Activated gamma-delta T cell treated with Interleukin-2 at 50 U/mL for 16 hours (primary cell): ENCODE data around the gene ZNF772.

Experiments
- DNase-seq: peaks from one replicate; pipeline ENCODE4 v3.0.0-alpha.2; 2020

Gene ZNF772

GRCh38 chr19:57435062-57435978 is 42.0 kb downstream of the ZNF772 start, which contains the start of gene ZNF749:
Gene ZNF749, plus strand, starts transcription at chr19:57435325. Its CDS starts 254 bp downstream, at chr19:57435579.
- DNase-seq, result peak; percentile 97

GRCh38 chr19:57434386-57435061 is 42.8 kb downstream of the ZNF772 start:
- no peak for DNase-seq

- DNase-seq, result no peak
Measured at GRCh38 chr19:57421037-57421436, 56.3 kb downstream of the ZNF772 start.

- no peak for DNase-seq
Measured at GRCh38 chr19:57419439-57419838, 57.9 kb downstream of the ZNF772 start.
